Endothelial cell of umbilical vein (primary cell): ENCODE data around the gene SCAF1. TPM values are rescaled to one million over a fixed set of nuclear protein-coding genes. Genes with fewer than 3 reads are reported as not detected.

Source experiments
- Bru-seq: library from RNA; stranded (reverse); fragments of 400-500 nt; gene quantifications from one replicate; lab custom pipeline; 2021; lab: Mats Ljungman, UMichigan
- BruChase-seq, 2 experiments: library from RNA; stranded (reverse); fragments of 400-500 nt; gene quantifications; one replicate each; lab custom pipeline; 2021; lab: Mats Ljungman, UMichigan
- BruUV-seq: library from RNA; stranded (reverse); fragments of 400-500 nt; replicated peaks from 2 replicates; lab custom pipeline; 2021; lab: Mats Ljungman, UMichigan
- CTCF ChIA-PET: fragments of 300-600, 350-600 bp; sonication (Branson Sonifier 250); formaldehyde crosslinking; loops from one replicate; lab custom pipeline; 2021; ENCODE audit warnings: antibody characterized with exemption, inconsistent platforms; lab: Charles Lee
- POLR2A ChIA-PET: fragments of 300-600, 350-600 bp; sonication (Branson Sonifier 250); formaldehyde crosslinking; loops from one replicate; lab custom pipeline; 2021; ENCODE audit warnings: antibody characterized with exemption, inconsistent platforms; lab: Charles Lee
- DNase-seq: peaks from one replicate; pipeline ENCODE4 v3.0.0-alpha.2; 2011; ENCODE audit warnings: low read depth, low spot score
- FAIRE-seq: peaks from 2 replicates; lab custom pipeline; 2011; peaks lifted over from hg19 to GRCh38; lab: Jason Lieb, UNC
- H2AFZ ChIP-seq: 2 replicates; pipeline ENCODE4 v1.6.0; 2012; ENCODE audit warnings: low read depth, low read length, control low read depth, inconsistent platforms
- H3K27ac ChIP-seq: 2 replicates; pipeline ENCODE4 v1.5.1; 2011; ENCODE audit warnings: low read depth, mild to moderate bottlenecking, control low read depth, low read length, moderate library complexity; ENCODE audit not compliant: insufficient read depth
- H3K27me3 ChIP-seq, 2 experiments: 2 replicates each; pipeline versions ENCODE4 v1.6.0 to v1.6.1; 2011; ENCODE audit warnings: low read length in 2 of 2, mixed read lengths in 1 of 2; ENCODE audit not compliant: control insufficient read depth in 2 of 2, insufficient read depth in 2 of 2
- H3K36me3 ChIP-seq, 2 experiments: 2 replicates in 1 of 2; 3 replicates in 1 of 2; pipeline ENCODE4 v1.5.1; 2011; ENCODE audit warnings: low read length in 2 of 2, mild to moderate bottlenecking in 1 of 2, moderate library complexity in 1 of 2; ENCODE audit not compliant: control insufficient read depth in 2 of 2, insufficient read depth in 2 of 2; ENCODE audit errors: extremely low read depth in 1 of 2
- H3K4me1 ChIP-seq: 3 replicates; pipeline ENCODE4 v1.5.1; 2011; ENCODE audit warnings: mild to moderate bottlenecking, low read length; ENCODE audit not compliant: control insufficient read depth, insufficient read depth; ENCODE audit errors: extremely low read depth
- H3K4me2 ChIP-seq: 2 replicates; pipeline ENCODE4 v1.6.1; 2011; ENCODE audit warnings: low read length, control low read depth, mixed read lengths; ENCODE audit not compliant: insufficient read depth
- H3K4me3 ChIP-seq, 3 experiments: fragments of 200-600 bp in 1 of 3; sonication (generic), shearing (Covaris generic) in 1 of 3; replicated peaks in 1 of 3; 2 replicates each; pipeline ENCODE4 v1.5.1; 2011 to 2016; ENCODE audit warnings: control low read depth in 3 of 3, low read length in 3 of 3, mild to moderate bottlenecking in 2 of 3, inconsistent platforms in 1 of 3, low read depth in 1 of 3, moderate library complexity in 1 of 3; ENCODE audit not compliant: insufficient read depth in 1 of 3
- H3K79me2 ChIP-seq: 2 replicates; pipeline ENCODE4 v1.6.0; 2012; ENCODE audit warnings: low read length, inconsistent platforms; ENCODE audit not compliant: control insufficient read depth, insufficient read depth
- H3K9ac ChIP-seq: replicated peaks from 2 replicates; pipeline ENCODE3; 2011; ENCODE audit warnings: low read length, control low read depth; ENCODE audit not compliant: insufficient read depth; ENCODE audit errors: extremely low read depth
- H3K9me1 ChIP-seq: replicated peaks from 3 replicates; pipeline ENCODE4 v1.6.0; 2011; ENCODE audit warnings: mild to moderate bottlenecking, low read length; ENCODE audit not compliant: control insufficient read depth, insufficient read depth; ENCODE audit errors: extremely low read depth
- H3K9me3 ChIP-seq: replicated peaks from 2 replicates; pipeline ENCODE4 v1.5.1; 2012; ENCODE audit warnings: low read length, inconsistent platforms; ENCODE audit not compliant: control insufficient read depth, insufficient read depth
- H4K20me1 ChIP-seq: replicated peaks from 2 replicates; pipeline ENCODE3; 2011; ENCODE audit warnings: mild to moderate bottlenecking, low read length; ENCODE audit not compliant: control insufficient read depth, insufficient read depth; ENCODE audit errors: extremely low read depth
- CTCF ChIP-seq, 2 donors: IDR thresholded peaks; 1 replicate in 1 of 2; 2 replicates in 1 of 2; pipeline ENCODE4 v1.5.1; 2011; ENCODE audit warnings: low read length in 2 of 2, mild to moderate bottlenecking in 2 of 2, moderate library complexity in 2 of 2, control low read depth in 1 of 2, inconsistent platforms in 1 of 2, low read depth in 1 of 2; ENCODE audit not compliant: insufficient read depth in 1 of 2; ENCODE audit errors: extremely low read depth in 1 of 2
- EZH2 ChIP-seq: IDR thresholded peaks from 2 replicates; pipeline ENCODE4 v1.6.1; 2012; ENCODE audit warnings: borderline replicate concordance, low read depth, mild to moderate bottlenecking, moderate library complexity, low read length, inconsistent platforms; ENCODE audit not compliant: severe bottlenecking
- FOS ChIP-seq: IDR thresholded peaks from 2 replicates; pipeline ENCODE4 v1.6.1; 2011; ENCODE audit warnings: mild to moderate bottlenecking, low read length, moderate library complexity, borderline replicate concordance; ENCODE audit not compliant: insufficient read depth
- JUN ChIP-seq: IDR thresholded peaks from 2 replicates; pipeline ENCODE4 v1.6.1; 2011; ENCODE audit warnings: borderline replicate concordance, low read depth; ENCODE audit not compliant: insufficient read length, insufficient read depth
- MAX ChIP-seq: IDR thresholded peaks from 2 replicates; pipeline ENCODE4 v1.6.1; 2011; ENCODE audit not compliant: insufficient read depth, insufficient read length
- MYC ChIP-seq: IDR thresholded peaks from one replicate; pipeline ENCODE4 v1.6.1; 2011; ENCODE audit warnings: mild to moderate bottlenecking, low read depth, low read length
- POLR2A ChIP-seq: IDR thresholded peaks from 2 replicates; pipeline ENCODE4 v1.6.1; 2012; ENCODE audit warnings: low read depth, mild to moderate bottlenecking, control low read depth, low read length
- POLR2AphosphoS5 ChIP-seq: IDR thresholded peaks from 2 replicates; pipeline ENCODE4 v1.6.1; 2012; ENCODE audit warnings: low read depth, mild to moderate bottlenecking, control low read depth, low read length, moderate library complexity; ENCODE audit not compliant: insufficient read depth
- dilution Hi-C: fragments of 300-500 bp; cut with MboI; formaldehyde crosslinking; loops from one replicate; pipeline ENCODE4 v1.15.0; 2019; ENCODE audit warnings: low sequenced_read_pairs; ENCODE audit not compliant: extremely low pct_ligation_motif_present
- intact Hi-C: fragments of 100-400 bp; cut with micrococcal nuclease; formaldehyde crosslinking; loops from one replicate; pipeline ENCODE4 v1.10.0; 2022
- long read RNA-seq: library from polyadenylated mRNA; stranded (forward); transcript quantifications from one replicate; pipeline ENCODE4 v2.0.0, GENCODE V29; 2021
- polyA minus RNA-seq, 3 experiments: library from RNA; depleted of rRNA, polyadenylated mRNA; stranded (reverse); fragments of >200 nt; gene quantifications; 1 replicate in 1 of 3; 2 replicates in 2 of 3; pipeline ENCODE4 v1.2.3, GENCODE V29; 2011
- polyA plus RNA-seq, 4 experiments: library from polyadenylated mRNA; depleted of rRNA in 3 of 4; stranded (reverse) in 3 of 4; unstranded in 1 of 4; fragments of >200 nt; gene quantifications; 2 replicates each; pipeline versions ENCODE4 v1.2.1 to v1.2.3, GENCODE V29; 2011 to 2012; ENCODE audit warnings: missing spikeins in 1 of 4
- total RNA-seq: library from RNA; stranded (reverse); gene quantifications from 2 replicates; pipeline ENCODE4 v1.2.3, GENCODE V29; 2021

Gene SCAF1
- total RNA-seq, result 75.8 and 83.8 TPM in 2 replicates
- 9.6 and 13.3 TPM in 2 replicates for polyA plus RNA-seq
- polyA plus RNA-seq (2011; cell fraction: cytosol; rRNA removed), result 8.2 and 15.8 TPM in 2 replicates
- 19.6 and 21.6 TPM in 2 replicates for polyA plus RNA-seq (2011; cell fraction: nucleus; rRNA removed)
- polyA plus RNA-seq (2012), result 47.6 and 56.8 TPM in 2 replicates
- polyA minus RNA-seq, result 4.8 and 5.2 TPM in 2 replicates
- polyA minus RNA-seq (2011; cell fraction: cytosol; rRNA and poly(A)+ RNA removed), result 11.4 TPM
- polyA minus RNA-seq (2011; cell fraction: nucleus; rRNA and poly(A)+ RNA removed), result 4.6 and 8.6 TPM in 2 replicates
- Bru-seq, nascent RNA, result percentile 67 among the genes with signal in this experiment
- BruChase-seq, experiment 1, labeled RNA remaining after a 6-hour chase, result percentile 86 among the genes with signal in this experiment
- percentile 82 among the genes with signal in this experiment for BruChase-seq, experiment 2, labeled RNA remaining after a 2-hour chase
- long read RNA-seq, partial matches to known transcripts, result 27 of 27 reads
- long read RNA-seq, other reads (novel, unspliced or antisense), result 0 of 27 reads

DNA sequence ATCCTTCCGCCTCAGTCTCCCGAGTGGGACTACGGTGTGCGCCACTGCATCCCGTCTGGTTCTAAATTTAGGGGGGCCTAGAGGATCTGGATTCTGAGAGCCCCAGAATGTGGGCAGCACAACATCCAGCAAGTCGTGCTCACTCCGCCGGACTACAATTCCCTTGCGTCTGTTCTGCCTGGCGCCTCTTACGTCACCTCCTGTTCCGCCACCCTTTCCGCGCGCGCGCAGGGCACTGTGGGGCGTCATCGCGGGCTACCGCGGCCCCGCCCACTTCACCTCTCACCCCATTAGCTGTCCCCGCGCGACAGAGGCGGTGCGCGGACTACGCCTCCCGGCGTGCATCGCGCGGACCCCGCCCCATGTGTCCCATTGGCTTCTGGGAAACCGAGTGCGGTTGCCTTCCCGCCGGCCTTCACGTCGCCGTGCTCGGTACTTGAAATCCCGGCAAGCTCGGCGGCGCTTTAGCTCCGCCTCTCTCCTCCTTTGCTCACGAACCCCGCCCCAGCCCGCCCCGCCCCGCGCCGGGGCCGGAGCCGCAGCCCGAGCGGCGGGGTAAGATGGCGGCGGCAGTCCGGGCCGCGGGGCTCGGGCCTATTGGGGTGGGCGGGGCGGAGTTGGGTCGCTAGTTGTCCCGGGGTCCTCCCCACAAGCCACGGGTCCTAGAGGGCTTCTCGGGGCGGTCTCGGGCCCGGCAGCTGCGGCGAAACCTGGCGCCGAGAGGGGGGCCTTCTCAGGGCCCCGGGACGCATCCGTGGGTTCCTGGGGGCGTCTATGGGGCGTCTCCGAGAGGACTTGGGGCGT lies at the start of gene SCAF1:
Gene SCAF1 (plus strand): TSS at position 522 of the 804 bp plus-strand sequence. CDS start 2,818 bp downstream, outside the sequence.
- ChIA-PET POLR2A (interaction anchor here (0.6 to 1.2 kb wide), 7 partner anchors 13 to 147 kb away, joined by 3 to 6 read pairs (median 4); partner anchors contain the start of genes BCL2L12, IRF3, PRMT1 and RCN3), CTCF (interaction anchor here (0.7 to 2.4 kb wide), 4 partner anchors 23 to 72 kb away, joined by 3 to 9 read pairs (median 4); partner anchors contain the start of genes BCL2L12, IRF3 and PRMT1)
- dilution Hi-C loops, result no loop called here
- DNase-seq (peak; percentile 100), FAIRE-seq (peak; percentile 95)
- peak within 1 kb of the TSS; percentile 96 for H3K4me2 ChIP-seq
- peak within 1 kb of the TSS; percentile 42 for H2AFZ ChIP-seq
- H3K36me3 ChIP-seq, result peaks cover 0 to 12% of the 10 kb centered on the region in 2 experiments
- peak within 1 kb of the TSS; percentile 99 for H3K27ac ChIP-seq
- no peaks in the 10 kb centered on the region for H4K20me1 ChIP-seq
- peak; percentile 47 for TF ChIP-seq POLR2AphosphoS5
- peak; percentile 56 for TF ChIP-seq MYC
- TF ChIP-seq MAX, result peak; percentile 20
- TF ChIP-seq FOS, result peak; percentile 9
- no peak for TF ChIP-seq EZH2
- peak; percentile 48 for TF ChIP-seq JUN
- TF ChIP-seq POLR2A, result peak; percentile 72
- TF ChIP-seq CTCF (IDR thresholded peaks at IDR 0.05; ENCODE audit: extremely low read depth in 1 of 2, insufficient read depth in 1 of 2, low read depth in 1 of 2, low read length in 2 of 2), result no peak
- intact Hi-C loops, result loop anchor here (2.0 to 5.0 kb wide), 5 partner anchors 145 to 287 kb away; partner anchors contain the start of genes AKT1S1, ALDH16A1, ATF5 and NUP62
- no peaks in the 10 kb centered on the region for H3K9me3 ChIP-seq
- no peaks in the 10 kb centered on the region for H3K9me1 ChIP-seq
- no peaks in the 10 kb centered on the region for H3K27me3 ChIP-seq
- peak within 1 kb of the TSS; percentile 93 to 97 (median 96) for H3K4me3 ChIP-seq
- H3K4me1 ChIP-seq, result peaks cover 33% of the 10 kb centered on the region
- BruUV-seq, result no TSS peak
- H3K9ac ChIP-seq, result peak within 1 kb of the TSS; percentile 99
- peaks cover 53% of the 10 kb centered on the region for H3K79me2 ChIP-seq
